Thoracic aorta (tissue), 2 donors: Measurements from ENCODE around the gene ABTB2. TPM values are rescaled to one million over a fixed set of nuclear protein-coding genes. Genes with fewer than 3 reads are reported as not detected.
A peak's percentile ranks its signal among the peaks of the same experiment; 100 is the strongest.

Source experiments
- ATAC-seq: fragments of 150-250 bp; one replicate; pipeline ENCODE4 v1.8.0; 2017; ENCODE audit warnings: low read depth; ENCODE audit not compliant: insufficient number of reproducible peaks, low FRiP score
- DNase-seq: peaks from one replicate; pipeline ENCODE4 v3.0.0-alpha.2; 2020; ENCODE audit warnings: low spot score
- H3K27ac ChIP-seq, 2 donors: fragments of 200-600 bp; sonication (generic); 1 replicate in 1 of 2; 2 replicates in 1 of 2; pipeline ENCODE4 v1.5.1; 2016; ENCODE audit warnings: mild to moderate bottlenecking in 2 of 2, moderate library complexity in 2 of 2
- H3K27me3 ChIP-seq: fragments of 200-600 bp; sonication (generic); replicated peaks from 2 replicates; pipeline ENCODE4 v1.6.0; 2016; ENCODE audit warnings: mild to moderate bottlenecking; ENCODE audit not compliant: insufficient read depth
- H3K36me3 ChIP-seq: fragments of 200-600 bp; sonication (generic); one replicate; pipeline ENCODE4 v1.5.1; 2016
- H3K4me1 ChIP-seq, 2 donors: fragments of 200-600 bp; sonication (generic); 1 replicate in 1 of 2; 2 replicates in 1 of 2; pipeline versions ENCODE4 v1.5.1 to v1.6.0; 2016; ENCODE audit warnings: low read depth in 2 of 2, mild to moderate bottlenecking in 1 of 2; ENCODE audit not compliant: control insufficient read depth in 1 of 2
- H3K4me3 ChIP-seq: fragments of 200-600 bp; sonication (generic); 2 replicates; pipeline ENCODE4 v1.5.1; 2016; ENCODE audit warnings: mild to moderate bottlenecking
- H3K9me3 ChIP-seq: fragments of 200-600 bp; sonication (generic); 2 replicates; pipeline ENCODE4 v1.5.1; 2016
- total RNA-seq, 2 donors: library from RNA; depleted of rRNA; stranded (reverse); fragments of >200 nt; gene quantifications; one replicate each; pipeline versions ENCODE4 v1.1.0 to v1.2.3, GENCODE V29; 2016
- TF ChIP-seq, protein P1 (sequence below): fragments of 200-600 bp; sonication (generic); IDR thresholded peaks from one replicate; pipeline ENCODE4 v1.5.1; 2019; ENCODE audit warnings: antibody characterized with exemption

Gene ABTB2
- total RNA-seq, 2 donors from 2014 or later, result 12.3 to 31.0 TPM

DNA sequence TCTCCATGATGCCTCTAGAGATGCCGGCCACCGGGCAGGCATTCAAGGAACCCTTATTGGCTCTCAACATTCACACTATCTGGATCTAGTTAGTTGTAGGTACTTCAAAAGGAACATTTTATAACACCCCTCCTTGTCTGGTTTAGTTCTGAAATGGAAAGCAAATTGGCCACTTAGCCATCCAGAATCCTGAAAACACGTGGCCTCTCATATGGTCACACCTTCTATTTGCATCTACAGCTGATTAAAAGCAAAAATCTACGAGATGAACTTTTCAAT lies 29.2 kb downstream of the ABTB2 start:
- TF ChIP-seq, protein P1, sequence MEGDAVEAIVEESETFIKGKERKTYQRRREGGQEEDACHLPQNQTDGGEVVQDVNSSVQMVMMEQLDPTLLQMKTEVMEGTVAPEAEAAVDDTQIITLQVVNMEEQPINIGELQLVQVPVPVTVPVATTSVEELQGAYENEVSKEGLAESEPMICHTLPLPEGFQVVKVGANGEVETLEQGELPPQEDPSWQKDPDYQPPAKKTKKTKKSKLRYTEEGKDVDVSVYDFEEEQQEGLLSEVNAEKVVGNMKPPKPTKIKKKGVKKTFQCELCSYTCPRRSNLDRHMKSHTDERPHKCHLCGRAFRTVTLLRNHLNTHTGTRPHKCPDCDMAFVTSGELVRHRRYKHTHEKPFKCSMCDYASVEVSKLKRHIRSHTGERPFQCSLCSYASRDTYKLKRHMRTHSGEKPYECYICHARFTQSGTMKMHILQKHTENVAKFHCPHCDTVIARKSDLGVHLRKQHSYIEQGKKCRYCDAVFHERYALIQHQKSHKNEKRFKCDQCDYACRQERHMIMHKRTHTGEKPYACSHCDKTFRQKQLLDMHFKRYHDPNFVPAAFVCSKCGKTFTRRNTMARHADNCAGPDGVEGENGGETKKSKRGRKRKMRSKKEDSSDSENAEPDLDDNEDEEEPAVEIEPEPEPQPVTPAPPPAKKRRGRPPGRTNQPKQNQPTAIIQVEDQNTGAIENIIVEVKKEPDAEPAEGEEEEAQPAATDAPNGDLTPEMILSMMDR, result no peak
- no peaks in the 10 kb centered on the region for H3K9me3 ChIP-seq
- no peaks in the 10 kb centered on the region for H3K36me3 ChIP-seq
- no peak for DNase-seq
- H3K27me3 ChIP-seq, result no peaks in the 10 kb centered on the region
- H3K27ac ChIP-seq, result peak overlapping the region; percentile 49 to 56
- ATAC-seq, result no peak
- no peak overlapping the region for H3K4me3 ChIP-seq
- H3K4me1 ChIP-seq, result peaks cover 30 to 93% of the 10 kb centered on the region in 2 donors

DNA sequence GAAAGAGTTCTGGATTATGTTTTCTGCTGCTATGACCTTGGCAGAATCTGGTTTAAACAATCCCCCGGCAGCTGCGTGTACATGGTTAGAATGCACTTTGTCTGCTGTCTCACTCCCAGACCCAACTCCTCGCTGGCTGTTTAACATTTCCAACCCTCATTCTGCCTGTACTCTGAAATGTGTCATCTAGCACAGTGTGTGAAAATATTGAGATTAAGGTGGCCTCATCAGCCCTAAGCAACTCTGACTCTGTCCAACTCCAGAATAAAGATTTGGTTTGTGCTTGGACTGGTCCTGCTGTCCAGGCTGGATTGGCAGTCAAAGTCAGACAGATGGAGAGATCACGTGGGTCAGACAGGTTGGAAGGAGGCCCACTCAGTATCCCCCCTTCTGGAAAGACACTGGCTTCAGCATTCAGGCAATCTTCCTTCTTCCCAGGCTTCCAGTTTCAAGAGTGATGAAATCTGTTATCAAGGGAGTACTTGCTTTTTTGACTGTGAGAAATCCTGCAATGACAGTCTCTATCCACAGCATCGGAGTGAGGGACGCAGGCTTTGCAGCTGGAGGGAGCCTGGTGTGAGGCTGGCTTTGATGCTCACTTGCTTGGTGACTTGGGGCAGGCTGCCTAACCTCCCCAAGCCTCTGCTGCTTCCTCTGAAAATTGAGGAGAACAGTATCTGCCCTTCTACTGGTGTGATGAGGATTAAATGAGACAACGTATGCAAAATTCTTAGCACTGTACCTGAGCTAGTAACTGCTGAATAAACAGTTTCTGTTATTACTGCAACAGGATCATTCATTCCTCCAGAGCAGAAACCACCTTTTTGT lies 29.8 kb downstream of the ABTB2 start:
- H3K36me3 ChIP-seq, result no peaks in the 10 kb centered on the region
- DNase-seq, result no peak
- H3K4me1 ChIP-seq, result peaks cover 30 to 93% of the 10 kb centered on the region in 2 donors
- TF ChIP-seq, protein P1, result no peak
- ATAC-seq, result peak; percentile 5
- H3K9me3 ChIP-seq, result no peaks in the 10 kb centered on the region
- no peaks in the 10 kb centered on the region for H3K27me3 ChIP-seq
- peak overlapping the region; percentile 49 to 56 for H3K27ac ChIP-seq
- no peak overlapping the region for H3K4me3 ChIP-seq

DNA sequence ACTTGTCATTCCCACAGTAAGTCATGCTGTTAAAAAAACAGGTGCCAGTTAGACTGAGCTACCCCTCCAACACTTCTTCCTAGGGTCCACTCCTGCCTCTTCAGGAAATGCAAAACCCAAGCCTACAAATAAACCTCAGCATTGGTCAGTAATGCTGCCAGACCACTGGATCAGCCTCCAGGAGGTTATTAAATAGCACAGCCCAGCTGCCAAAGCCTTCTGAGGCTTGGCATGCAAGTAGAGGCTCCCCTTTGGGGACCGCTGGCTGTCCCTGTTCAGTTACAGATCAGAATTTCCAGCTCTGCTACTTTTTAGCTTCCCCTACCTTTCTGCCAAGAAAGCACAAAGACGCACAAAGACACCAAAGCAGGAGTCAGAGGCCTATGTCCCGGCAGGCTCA lies 33.3 kb downstream of the ABTB2 start:
- Histone ChIP-seq H3K4me3 (no peak overlapping the region), H3K9me3 (no peaks in the 10 kb centered on the region), H3K4me1 (peaks cover 10 to 58% of the 10 kb centered on the region in 2 donors), H3K27ac (peak overlapping the region; percentile 37 to 45), H3K27me3 (no peaks in the 10 kb centered on the region), H3K36me3 (no peaks in the 10 kb centered on the region)
- TF ChIP-seq, protein P1, result no peak
- ATAC-seq (no peak), DNase-seq (no peak)

DNA sequence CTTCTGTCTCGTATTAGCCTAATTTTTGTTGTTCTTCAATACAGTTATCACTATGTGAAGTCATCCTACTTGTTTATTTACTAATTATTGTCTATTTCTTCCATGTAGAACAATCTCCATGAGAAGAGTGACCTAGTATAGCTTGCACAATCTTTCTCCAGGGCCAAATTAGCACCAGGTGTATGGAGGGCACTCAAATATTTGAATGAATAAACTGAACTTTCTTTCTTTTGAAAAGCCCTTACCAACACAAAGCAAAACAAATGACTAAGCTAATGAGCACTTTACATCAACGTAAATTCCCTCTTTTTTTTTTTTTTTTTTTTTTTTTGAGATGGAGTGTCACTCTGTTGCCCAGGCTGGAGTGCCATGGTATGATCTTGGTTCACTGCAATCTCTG lies 34.2 kb downstream of the ABTB2 start:
- Histone ChIP-seq H3K27me3 (no peaks in the 10 kb centered on the region), H3K4me1 (peaks cover 12 to 59% of the 10 kb centered on the region in 2 donors), H3K4me3 (no peak overlapping the region), H3K27ac (peak overlapping the region; percentile 36 to 45), H3K36me3 (no peaks in the 10 kb centered on the region), H3K9me3 (no peaks in the 10 kb centered on the region)
- ATAC-seq (no peak), DNase-seq (no peak)
- TF ChIP-seq, protein P1, result no peak

DNA sequence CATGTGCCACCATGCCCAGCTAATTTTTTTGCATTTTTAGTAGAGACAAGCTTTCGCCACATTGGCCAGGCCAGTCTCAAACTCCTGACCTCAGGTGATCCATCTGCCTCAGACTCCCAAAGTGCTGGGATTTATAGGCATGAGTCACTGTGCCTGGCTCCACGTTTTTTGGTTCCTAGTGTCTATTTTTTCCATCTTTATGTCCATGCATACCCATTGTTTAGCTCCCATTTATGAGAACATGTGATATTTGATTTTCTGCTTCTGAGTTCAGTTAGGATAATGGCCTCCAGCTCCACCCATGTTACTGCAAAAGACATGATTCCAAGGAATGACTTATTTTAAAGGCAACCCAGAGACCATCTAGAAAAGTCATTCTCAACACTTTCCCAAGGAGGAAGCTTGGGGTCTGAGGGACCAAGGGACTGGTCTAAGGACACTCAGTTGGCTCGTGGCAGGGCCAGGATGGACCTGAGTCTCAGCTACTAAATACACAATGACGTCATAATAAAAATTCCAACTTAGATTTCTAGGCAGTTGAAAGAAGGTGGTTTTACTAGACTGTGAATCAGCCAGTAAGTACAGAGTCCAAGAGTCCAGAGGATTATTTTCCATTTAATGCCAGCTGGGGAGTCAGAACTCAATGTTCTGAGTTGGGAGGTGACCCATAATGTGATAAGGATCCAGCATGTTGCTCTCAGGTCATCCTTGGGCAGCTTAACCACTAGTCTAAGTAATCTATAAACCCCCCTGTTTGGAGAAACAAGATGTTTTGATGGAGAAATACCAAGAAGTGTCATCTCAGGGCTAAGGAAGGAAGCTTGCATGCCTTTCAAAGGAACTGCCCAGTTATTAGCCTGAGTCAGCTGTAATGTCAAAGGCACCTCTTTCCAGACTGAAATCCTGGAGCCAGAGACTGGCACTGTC lies 39.4 kb downstream of the ABTB2 start:
- Histone ChIP-seq H3K27ac (peak overlapping the region; percentile 50 to 66), H3K9me3 (no peaks in the 10 kb centered on the region), H3K27me3 (no peaks in the 10 kb centered on the region), H3K4me3 (no peak overlapping the region), H3K4me1 (peaks cover 12 to 33% of the 10 kb centered on the region in 2 donors), H3K36me3 (no peaks in the 10 kb centered on the region)
- ATAC-seq (peak; percentile 92), DNase-seq (no peak)
- TF ChIP-seq, protein P1, result no peak
